Body of pancreas (tissue), 4 donors: Measurements from ENCODE around the gene JAG2.

ENCODE experiments used
- CTCF ChIP-seq, 7 experiments: fragments of 450-650 bp in 4 of 7; fragments of 200-600 bp in 3 of 7; sonication (generic) in 3 of 7; IDR thresholded peaks; one replicate each; pipeline ENCODE4 v1.5.1; 2016 to 2019; ENCODE audit warnings: antibody characterized with exemption in 7 of 7
- POLR2A ChIP-seq, 3 donors: fragments of 450-650 bp; IDR thresholded peaks; one replicate each; pipeline ENCODE4 v1.6.1; 2016; ENCODE audit warnings: antibody characterized with exemption in 3 of 3, mild to moderate bottlenecking in 2 of 3

GRCh38 chr14:105102361-105102870 lies 66.2 kb downstream of the JAG2 start:
- TF ChIP-seq CTCF (IDR thresholded peaks at IDR 0.05) (no peak), POLR2A (IDR thresholded peaks at IDR 0.05) (no peak)
